Progenitor cell of endocrine pancreas (in vitro differentiated cells): Measurements from ENCODE around the gene ACBD4. TPM values are rescaled to one million over a fixed set of nuclear protein-coding genes. Genes with fewer than 3 reads are reported as not detected.

ENCODE experiments used
- DNase-seq: peaks from one replicate; pipeline ENCODE4 v3.0.0; 2021; ENCODE audit warnings: low spot score; ENCODE audit not compliant: unreplicated experiment
- H3K27ac Mint-ChIP-seq: 2 replicates; pipeline ENCODE4 v1.8.0; 2021; ENCODE audit warnings: mild to moderate bottlenecking, moderate library complexity, mixed read lengths
- H3K27me3 Mint-ChIP-seq: 2 replicates; pipeline ENCODE4 v1.8.0; 2021; ENCODE audit warnings: mixed read lengths
- H3K36me3 Mint-ChIP-seq: 2 replicates; pipeline ENCODE4 v1.8.0; 2022; ENCODE audit warnings: mixed read lengths; ENCODE audit not compliant: insufficient read depth
- H3K4me1 Mint-ChIP-seq: 2 replicates; pipeline ENCODE4 v1.8.0; 2021; ENCODE audit warnings: low read depth, mixed read lengths
- H3K4me3 Mint-ChIP-seq: 2 replicates; pipeline ENCODE4 v1.8.0; 2021; ENCODE audit warnings: low read depth, mild to moderate bottlenecking, moderate library complexity, mixed read lengths
- H3K9me3 Mint-ChIP-seq: 2 replicates; pipeline ENCODE4 v1.8.0; 2021; ENCODE audit warnings: low read depth, mixed read lengths
- total RNA-seq: library from RNA; stranded (reverse); gene quantifications from 2 replicates; pipeline ENCODE4 v1.2.1, GENCODE V29; 2021
- TF ChIP-seq, protein P1 (sequence below): fragments of 200-600 bp; sonication (generic); IDR thresholded peaks from one replicate; pipeline ENCODE4 v1.5.0; 2021; ENCODE audit warnings: antibody characterized with exemption, mild to moderate bottlenecking; ENCODE audit not compliant: unreplicated experiment

Gene ACBD4
- total RNA-seq, 1 donor from 2014 or later = 14.1 TPM

DNA sequence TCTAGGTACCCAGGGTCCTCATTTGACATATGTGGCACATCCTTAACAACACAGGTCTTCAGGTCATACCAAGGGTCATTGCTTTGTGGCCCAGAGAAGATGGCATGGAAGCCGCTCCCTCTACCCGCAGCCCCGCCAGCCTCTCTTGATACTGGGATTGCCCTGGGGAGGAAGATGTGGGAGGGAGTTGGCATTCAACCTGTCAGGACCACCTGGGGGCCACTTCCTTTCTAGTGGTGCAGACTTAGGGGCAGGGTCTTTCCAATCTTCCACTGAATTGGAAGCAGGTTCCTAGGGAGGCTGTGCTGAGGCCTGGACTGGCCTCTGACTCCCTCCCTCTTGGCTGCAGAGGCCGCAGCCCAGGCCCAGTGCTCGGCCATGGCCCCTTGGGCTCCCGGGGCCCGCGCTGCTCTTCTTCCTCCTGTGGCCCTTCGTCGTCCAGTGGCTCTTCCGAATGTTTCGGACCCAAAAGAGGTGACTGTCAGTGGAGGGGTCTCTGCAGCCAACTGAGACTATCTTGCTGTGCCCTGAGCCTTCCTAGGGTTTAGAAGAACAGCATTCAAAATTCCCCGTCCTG is 7.7 kb downstream of the ACBD4 start:
- peaks cover 7% of the 10 kb centered on the region for H3K4me1 Mint-ChIP-seq
- no peaks in the 10 kb centered on the region for H3K27me3 Mint-ChIP-seq
- no peak overlapping the region for H3K4me3 Mint-ChIP-seq
- no peak overlapping the region for H3K27ac Mint-ChIP-seq
- DNase-seq = no peak
- TF ChIP-seq, protein P1, sequence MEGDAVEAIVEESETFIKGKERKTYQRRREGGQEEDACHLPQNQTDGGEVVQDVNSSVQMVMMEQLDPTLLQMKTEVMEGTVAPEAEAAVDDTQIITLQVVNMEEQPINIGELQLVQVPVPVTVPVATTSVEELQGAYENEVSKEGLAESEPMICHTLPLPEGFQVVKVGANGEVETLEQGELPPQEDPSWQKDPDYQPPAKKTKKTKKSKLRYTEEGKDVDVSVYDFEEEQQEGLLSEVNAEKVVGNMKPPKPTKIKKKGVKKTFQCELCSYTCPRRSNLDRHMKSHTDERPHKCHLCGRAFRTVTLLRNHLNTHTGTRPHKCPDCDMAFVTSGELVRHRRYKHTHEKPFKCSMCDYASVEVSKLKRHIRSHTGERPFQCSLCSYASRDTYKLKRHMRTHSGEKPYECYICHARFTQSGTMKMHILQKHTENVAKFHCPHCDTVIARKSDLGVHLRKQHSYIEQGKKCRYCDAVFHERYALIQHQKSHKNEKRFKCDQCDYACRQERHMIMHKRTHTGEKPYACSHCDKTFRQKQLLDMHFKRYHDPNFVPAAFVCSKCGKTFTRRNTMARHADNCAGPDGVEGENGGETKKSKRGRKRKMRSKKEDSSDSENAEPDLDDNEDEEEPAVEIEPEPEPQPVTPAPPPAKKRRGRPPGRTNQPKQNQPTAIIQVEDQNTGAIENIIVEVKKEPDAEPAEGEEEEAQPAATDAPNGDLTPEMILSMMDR = no peak
- H3K36me3 Mint-ChIP-seq = peaks cover 3% of the 10 kb centered on the region
- no peaks in the 10 kb centered on the region for H3K9me3 Mint-ChIP-seq

DNA sequence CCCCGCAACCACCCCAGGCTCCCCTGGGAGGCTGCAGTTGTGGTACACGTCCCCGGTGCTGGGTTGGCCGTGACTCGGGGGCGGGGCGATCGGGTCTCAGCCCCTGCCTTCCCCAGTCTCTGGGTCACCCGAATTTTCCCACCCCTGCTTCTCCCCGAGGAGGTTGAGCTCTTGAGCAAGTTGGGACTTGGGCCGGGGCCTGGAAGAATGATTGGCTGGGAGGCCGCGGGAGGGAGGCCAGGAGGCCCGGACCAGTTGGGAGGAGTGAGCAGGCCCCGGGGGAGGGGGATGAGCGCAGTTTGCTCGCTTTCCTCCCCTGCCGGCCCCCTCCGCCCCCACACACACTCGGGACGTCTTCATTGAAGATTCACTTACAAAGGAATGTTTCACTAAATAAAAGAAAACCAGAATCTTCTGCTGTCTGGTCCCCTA is 8.3 kb downstream of the ACBD4 start:
- H3K4me3 Mint-ChIP-seq = peak overlapping the region; percentile 57
- peaks cover 3% of the 10 kb centered on the region for H3K36me3 Mint-ChIP-seq
- H3K9me3 Mint-ChIP-seq = no peaks in the 10 kb centered on the region
- H3K4me1 Mint-ChIP-seq = peaks cover 7% of the 10 kb centered on the region
- TF ChIP-seq, protein P1 = no peak
- no peaks in the 10 kb centered on the region for H3K27me3 Mint-ChIP-seq
- no peak for DNase-seq
- peak overlapping the region; percentile 49 for H3K27ac Mint-ChIP-seq

DNA sequence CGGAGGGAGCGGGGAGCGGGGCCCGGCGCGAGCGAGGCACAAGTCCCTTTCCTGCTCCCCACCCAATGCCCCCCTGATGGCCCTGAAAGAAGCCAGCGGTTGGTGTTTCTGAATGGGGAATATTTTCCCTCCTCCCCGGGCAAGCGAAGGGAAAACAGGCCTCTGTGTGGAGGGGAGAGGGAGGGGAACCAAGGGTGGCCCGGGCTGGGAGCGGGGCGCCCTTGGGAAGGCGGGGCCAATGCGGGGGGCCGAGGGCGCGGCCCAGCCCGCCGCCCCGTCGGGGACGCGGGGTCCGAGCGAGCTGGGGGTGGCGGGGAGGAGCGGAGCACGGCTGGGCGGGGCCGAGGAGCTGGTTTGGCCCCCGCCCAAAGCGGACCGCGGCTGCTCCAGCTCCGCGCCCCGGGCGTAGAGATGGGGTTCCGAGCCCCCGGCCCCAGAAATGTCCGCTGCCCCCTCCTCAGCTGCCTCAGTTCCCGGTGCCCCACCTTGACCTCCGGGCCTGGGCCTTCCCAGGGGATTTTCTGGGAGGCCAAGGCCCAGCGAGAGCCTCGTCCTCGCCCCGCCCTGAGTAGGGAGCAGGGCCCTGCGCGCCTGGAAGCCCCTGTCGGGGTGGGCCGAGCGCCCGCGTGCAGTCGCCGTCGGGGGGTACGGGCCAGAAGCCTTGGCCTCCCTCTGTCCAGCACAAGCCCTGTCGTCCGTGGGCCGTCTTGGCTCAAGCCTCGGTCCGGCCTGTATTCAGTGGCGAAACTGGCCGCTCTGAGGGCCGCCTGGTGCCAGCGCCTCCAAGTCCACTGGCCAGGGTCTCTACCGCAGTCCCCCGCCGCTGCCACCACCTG is 8.9 kb downstream of the ACBD4 start:
- Mint-ChIP-seq H3K4me3 (peak overlapping the region; percentile 57), H3K4me1 (peaks cover 8% of the 10 kb centered on the region), H3K27me3 (no peaks in the 10 kb centered on the region), H3K36me3 (peaks cover 3% of the 10 kb centered on the region), H3K9me3 (no peaks in the 10 kb centered on the region), H3K27ac (peak overlapping the region; percentile 49)
- no peak for DNase-seq
- TF ChIP-seq, protein P1 = no peak

DNA sequence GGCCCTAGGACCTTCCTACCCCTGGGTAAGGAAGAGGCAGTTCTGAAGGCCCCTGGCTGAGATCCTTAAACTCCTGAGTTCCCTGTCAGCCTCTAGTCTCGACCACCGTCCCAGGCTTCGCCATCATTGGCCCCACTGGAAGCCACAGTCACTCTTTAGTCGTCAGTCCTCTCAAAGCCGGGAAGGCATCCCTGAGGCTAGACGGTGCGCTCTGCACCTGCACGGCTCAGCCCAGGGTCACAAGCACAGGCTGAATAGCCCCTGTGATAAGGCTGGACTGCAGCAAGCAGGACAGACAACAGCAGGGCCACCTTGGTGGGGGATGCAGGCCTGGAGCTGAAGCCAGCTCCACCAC is 9.5 kb downstream of the ACBD4 start:
- TF ChIP-seq, protein P1 = no peak
- no peaks in the 10 kb centered on the region for H3K9me3 Mint-ChIP-seq
- H3K4me3 Mint-ChIP-seq = no peak overlapping the region
- DNase-seq = no peak
- peaks cover 12% of the 10 kb centered on the region for H3K4me1 Mint-ChIP-seq
- H3K36me3 Mint-ChIP-seq = peaks cover 3% of the 10 kb centered on the region
- peak overlapping the region; percentile 45 for H3K27ac Mint-ChIP-seq
- no peaks in the 10 kb centered on the region for H3K27me3 Mint-ChIP-seq

DNA sequence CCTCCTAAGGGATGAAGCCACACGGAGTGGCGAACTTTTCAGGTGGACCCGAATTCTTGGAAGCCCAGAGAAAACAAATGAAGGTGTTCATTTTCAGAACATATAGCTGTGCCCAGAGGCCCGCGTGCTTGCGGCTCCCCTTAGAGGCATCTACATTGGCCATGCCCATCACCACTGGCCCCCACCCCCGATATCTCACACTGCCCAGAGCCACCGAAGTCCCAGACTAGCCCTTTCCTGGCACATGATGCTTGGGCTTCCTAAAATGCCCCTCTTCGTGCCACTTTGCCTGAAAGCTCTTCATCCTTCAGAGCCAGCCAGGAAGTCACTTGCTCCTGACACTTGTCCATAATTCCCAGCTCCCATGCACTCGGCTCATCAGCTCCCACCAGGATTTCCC is 10.7 kb downstream of the ACBD4 start:
- peaks cover under 1% of the 10 kb centered on the region for H3K36me3 Mint-ChIP-seq
- no peaks in the 10 kb centered on the region for H3K9me3 Mint-ChIP-seq
- H3K4me1 Mint-ChIP-seq = peaks cover 20% of the 10 kb centered on the region
- peak overlapping the region; percentile 100 for H3K27ac Mint-ChIP-seq
- TF ChIP-seq, protein P1 = no peak
- DNase-seq = no peak
- no peaks in the 10 kb centered on the region for H3K27me3 Mint-ChIP-seq
- H3K4me3 Mint-ChIP-seq = peak overlapping the region; percentile 99
